Stimulated activated CD4-positive, alpha-beta T cell treated with anti-CD3 and anti-CD28 coated beads, Interleukin-15, amount 100 ng/mL, for 1 hour (primary cell): Measurements from ENCODE around the gene P2RY14.
"Not testable (repeated sequence)": the region's sequence is repeated elsewhere in the genome, so short reads cannot be mapped to it uniquely, and the experiment has no call there.

Experiments
- DNase-seq, 2 donors: peaks; one replicate each; pipeline ENCODE4 v3.0.0-alpha.2; 2020; ENCODE audit warnings: low read depth in 1 of 2, low spot score in 1 of 2

P2RY14 gene

DNA sequence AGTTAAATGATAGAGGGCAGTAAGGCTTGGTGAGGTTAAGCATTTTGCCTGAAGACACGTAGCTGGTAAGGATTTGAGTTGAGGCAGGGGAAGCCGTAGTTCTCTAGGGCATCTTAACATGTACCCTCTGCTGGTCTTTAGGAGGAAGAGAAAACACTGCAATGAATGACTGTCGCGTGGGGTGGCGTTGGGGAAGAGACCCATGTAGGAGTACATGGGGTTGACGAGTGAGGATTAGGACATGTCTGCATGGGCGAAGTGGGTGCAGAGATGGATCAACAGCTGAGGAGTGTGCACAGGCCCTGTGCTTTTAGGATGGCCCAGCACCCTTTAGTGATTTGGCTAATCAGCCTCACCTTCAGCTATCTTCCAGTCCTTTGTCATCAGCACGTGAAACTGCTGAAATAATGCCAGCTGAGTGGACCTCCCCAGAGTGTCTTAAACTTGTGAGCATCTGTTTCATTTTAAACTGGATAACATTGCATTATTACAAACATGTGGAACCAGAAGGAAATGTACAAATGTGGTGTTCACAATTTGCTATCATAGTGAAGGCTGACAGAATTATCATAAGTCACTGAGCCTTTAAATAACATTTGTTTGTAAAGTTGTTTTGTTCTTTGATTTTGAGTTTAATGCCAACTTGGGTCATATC is 15.3 kb downstream of the P2RY14 start:
- no peak for DNase-seq

DNA sequence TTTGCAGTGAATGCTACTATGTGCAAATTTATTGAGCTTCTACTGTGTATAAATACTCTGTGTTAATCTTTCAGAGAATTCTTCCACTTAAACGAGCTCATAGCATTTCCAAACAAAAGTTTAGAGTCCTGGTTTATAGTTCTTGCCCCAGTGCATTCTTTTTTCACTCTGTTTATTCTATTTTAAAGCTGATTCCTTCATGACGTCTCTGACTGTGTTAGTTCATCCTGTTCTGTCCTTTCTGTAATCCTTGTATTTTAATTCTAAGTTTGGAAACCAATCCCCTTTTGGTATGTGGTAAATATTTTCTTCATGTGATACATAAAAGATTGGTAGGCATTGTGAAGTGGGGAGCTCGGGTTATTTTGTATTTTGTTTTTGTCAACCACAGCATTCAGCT is 18.7 kb downstream of the P2RY14 start:
- DNase-seq, result no peak

DNA sequence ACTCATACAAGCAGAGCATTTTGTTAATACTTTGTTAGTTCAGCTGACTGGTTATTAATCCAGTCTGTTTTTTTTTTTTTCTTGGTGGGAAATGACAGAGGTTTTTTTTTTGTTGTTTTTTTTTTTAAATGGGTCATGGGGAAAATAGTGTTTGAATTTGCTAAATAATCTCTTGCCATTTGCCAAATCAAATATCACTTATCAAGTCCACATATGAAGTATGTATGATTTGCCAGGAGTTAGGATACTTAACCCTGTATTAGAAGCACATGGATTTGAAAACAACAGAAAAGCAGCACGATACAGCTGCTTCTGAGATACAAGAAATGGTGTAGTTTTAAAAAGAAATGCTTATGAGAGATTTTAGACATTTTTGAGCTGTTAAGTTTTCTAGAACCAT is 21.6 kb downstream of the P2RY14 start:
- DNase-seq, result no peak

DNA sequence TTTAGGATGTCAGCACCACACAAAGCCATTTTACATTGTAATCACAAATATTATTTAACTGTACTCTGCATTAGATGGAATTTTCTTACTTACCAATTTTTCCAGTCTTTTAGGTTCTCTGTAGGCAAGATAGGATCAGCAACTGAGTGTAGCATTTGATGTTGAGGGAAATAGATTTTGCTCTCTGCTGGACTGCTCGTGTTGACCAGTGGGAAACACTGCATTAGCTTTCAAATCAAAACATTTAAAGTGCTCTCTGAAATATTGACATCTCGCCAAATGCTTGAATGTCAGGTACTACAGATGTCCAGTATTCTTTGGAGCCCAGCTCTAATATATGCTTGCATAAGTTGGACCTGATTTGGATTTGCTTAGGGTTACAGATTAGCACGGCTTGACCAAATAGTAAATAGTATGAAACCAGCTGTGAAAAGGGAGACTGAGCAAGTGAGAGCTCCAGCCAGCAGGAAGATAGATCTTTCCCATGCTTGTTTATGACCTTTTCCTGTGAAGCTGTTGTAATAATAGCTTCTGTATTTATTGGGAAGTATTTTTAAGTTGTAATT is 29.5 kb downstream of the P2RY14 start:
- DNase-seq, result no peak

DNA sequence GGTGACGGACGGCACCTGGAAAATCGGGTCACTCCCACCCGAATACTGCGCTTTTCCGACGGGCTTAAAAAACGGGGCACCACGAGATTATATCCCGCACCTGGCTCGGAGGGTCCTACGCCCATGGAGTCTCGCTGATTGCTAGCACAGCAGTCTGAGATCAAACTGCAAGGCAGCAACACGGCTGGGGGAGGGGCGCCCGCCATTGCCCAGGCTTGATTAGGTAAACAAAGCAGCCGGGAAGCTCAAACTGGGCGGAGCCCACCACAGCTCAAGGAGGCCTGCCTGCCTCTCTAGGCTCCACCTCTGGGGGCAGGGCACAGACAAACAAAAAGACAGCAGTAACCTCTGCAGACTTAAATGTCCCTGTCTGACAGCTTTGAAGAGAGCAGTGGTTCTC is 36.3 kb downstream of the P2RY14 start:
- DNase-seq, result not testable (repeated sequence)

DNA sequence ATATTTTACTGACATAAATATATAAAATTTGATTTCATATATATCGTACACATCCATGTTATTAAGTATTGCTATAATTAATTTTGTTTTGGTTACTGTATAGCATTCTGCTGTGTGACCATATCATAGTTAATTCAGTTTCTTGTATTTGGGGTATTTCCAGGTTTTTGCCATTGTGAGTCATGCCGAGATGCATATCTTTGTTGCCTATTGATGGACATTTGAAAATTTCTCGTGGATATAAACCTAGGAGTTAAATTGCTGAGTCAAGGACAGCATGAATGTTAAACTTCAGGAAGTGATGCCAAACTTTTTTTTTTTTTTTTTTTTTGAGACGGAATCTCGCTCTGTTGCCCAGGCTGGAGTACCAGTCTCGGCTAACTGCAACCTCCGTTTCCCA is 41.6 kb downstream of the P2RY14 start:
- DNase-seq, result no peak

DNA sequence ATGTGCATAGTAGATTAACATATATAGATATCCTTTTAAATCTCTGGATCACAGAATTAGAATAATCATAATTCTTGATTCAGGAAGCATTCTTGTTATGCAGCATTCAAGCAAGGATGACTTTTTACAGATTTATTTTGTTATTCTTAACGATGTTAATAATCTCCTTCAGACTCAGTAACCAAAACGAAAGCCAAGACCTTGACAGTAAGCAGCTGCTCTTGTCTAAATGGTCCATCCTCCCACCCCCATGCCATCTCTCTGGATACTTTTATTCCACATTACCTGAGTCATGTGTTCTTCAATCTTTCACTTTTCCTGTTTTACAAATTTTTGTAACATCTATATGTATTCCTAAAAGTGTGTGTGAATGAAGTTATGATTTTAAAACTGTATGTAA is 42.0 kb downstream of the P2RY14 start:
- DNase-seq, result no peak

DNA sequence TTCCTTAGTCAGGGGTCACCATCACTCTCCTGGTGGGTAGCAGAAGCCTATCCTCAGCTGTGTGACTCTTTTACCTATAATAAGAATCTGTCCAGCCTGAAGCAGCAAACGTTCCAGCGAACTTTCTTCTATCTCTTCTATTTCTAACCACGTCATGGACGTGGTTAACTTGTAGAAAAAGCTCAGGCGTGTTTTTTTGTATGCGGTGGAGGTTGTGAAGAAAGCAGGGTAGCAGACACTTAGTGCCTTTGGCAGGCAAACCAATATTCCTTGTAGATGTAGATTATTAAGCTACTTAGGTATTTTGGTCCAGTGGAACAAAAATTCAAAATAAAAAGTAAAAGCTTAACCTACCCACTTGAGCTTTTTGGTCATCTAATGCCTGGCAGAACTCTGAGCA is 43.5 kb downstream of the P2RY14 start:
- DNase-seq, result no peak

DNA sequence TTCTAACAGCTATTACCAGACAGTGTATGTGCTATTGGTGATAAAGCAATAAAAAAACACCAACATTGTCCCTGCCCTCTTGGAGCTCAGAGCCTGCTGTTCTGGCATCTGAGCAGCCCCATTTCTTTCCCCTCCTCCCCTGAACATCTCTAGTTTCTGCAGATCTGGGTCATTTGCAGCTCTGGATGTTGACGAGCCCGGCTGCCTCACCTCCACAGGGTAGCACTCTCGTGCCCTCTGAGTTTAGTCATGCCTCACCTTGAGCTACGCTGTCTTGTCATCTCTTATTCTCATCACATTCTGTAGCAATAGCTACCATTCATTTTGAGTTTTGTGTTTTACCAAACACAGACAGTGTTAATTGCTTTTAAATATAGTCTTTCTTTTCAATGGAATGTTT is 45.4 kb downstream of the P2RY14 start:
- no peak for DNase-seq

DNA sequence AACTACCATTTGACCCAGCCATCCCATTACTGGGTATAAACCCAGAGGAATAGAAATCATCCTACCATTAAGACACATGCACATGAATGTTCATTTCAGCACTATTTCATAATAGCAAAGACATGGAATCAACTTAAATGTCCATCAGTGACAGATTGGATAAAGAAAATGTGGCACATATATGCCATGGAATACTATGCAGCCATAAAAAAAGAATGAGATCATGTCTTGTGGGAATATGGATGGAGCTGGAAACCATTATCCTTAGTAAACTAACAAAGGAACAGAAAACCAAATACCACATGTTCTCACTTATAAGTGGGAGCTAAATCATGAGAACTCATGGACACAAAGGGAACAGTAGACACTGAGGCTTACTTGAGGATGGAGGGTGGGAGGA is 45.9 kb downstream of the P2RY14 start:
- DNase-seq, result not testable (repeated sequence)

DNA sequence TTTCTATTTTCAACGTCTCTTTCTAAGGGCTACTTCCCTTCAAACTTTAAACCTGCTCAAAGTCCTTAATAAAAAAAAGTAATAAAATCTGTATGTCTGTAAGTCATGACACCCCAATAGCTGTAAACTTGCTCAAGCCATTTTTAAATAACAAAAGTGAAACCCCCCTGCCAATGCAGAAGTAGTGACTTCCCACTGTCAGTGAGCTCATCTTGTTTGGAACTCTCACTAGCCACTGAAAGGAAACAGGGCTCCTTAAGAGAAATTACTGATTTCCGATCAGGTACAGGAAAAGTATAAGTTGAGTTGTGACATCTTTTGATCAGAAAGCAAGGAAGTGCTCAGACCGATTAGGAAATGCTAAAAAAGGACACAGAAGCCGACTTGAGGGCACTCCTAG is 47.7 kb downstream of the P2RY14 start:
- no peak for DNase-seq

DNA sequence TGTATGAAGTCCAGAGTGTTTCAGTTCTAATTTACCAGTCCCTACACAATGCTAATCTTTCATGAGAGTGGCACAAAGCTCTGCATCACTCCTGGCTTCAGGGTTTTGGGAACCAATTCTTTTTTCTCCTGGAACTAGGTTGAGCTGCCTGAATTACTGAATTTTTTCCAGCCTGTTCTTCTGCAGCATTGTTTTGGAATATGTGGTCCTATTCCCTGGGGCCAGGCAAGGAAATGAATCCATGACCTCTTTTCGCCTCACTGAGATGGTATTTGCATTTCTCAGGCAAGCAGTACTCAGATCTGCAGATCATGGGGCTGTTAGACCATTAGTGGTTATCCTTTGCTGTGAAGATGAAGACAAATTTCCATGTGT is 49.7 kb downstream of the P2RY14 start:
- no peak for DNase-seq

DNA sequence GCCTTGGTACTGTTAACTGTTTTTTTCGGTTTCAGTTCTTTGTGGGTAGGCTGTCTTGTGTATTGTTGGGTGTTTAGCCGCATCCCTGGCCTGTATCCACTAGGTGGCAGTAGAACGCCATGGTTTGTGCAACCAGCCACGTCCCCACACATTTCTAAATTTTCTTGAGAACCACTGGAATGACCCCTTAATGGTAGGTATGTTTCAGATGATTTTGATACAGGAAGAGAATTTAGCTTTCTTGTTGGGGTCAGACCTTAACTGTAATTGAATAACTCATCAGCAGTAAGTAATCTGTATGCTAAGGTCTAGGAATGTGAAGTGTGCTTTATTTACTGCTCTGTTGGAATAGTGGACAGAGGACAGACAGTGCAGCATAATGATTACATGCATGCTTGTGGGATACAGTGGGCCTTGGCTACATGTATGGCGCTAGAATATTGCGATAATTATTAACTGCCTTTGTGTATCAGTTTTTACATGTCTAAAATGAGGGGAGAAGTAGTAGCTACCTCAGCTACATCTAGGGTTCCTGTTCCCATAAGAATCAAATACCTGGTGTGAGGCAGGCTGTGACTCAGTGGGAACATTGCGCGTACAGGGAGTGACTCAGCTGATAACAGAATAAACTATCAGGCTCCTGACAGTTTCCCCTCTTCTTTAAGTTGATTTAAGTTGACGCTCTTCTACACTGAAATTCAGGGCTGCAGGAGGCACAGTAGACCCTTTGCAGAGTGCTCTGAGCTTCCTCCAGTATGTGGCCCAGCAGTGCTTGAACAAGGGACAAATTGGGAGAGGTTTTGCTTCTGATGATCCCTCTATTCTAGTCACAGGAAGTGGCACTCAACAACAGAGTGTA is 50.3 kb downstream of the P2RY14 start:
- peak; percentile 50 to 57 for DNase-seq

DNA sequence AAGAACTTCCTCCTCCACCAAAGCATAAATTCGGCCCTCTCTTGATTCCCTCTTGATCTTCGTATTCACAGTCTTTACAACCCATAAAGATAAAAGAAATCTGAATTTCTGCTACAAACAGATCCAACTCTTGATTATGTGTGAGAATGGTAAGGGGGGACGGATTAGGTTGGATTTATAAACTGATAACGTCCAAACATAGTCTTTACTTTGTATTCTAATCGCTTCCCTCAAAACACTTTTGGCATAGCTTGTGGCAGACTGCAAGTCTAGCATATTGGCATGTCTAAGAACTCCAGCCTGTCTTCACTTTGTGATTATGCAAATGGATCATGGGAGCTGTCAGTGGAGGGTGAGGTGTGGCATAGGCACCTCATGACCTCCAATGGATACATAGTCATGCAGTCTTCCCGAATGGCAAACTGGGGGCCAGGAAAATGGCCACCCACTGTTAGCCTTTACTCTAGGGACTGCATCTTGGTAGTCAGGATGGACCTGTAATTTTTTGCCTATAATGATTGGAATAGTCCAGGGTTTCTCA is 51.0 kb downstream of the P2RY14 start:
- DNase-seq, result no peak

DNA sequence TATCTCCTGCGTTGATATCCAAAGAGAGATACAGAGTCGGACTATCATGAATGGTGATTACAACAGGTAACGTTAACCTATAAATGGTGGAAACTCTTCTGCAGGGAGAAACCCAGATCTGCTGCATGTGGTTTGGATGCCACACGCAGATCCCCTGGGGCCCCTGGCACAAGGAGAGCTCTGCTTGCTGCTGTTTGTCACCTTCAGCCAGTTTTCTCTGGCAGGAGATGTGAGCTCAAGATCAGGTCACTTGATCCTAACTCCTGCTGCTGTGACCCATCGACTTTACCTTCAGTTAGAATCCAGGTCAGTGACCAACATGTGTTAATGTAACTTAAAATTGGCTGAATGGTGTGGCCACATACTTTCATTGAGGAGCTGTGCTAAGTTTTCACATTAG is 51.5 kb downstream of the P2RY14 start:
- DNase-seq, result no peak

DNA sequence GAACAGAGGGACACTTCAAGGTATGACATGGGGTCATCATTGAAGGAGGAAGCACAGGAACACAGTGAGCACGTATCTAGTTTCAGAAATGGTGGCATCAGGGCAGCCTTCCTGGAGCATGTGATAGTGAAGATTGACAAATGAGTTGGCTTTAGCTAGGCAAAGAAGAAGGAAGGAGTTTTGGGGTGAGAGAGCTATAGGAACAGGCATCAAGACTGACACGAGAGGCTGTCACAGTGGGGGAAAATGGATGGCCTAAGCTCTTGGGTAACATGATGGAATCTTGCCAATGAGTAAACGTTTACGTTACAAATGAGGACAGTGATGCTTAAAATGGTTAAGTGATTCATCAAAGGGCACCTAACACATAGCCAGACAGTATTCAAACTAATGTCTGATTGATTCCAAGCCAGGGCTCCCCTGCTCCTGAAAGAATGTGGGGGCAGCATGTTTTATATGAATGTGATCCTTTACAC is 52.2 kb downstream of the P2RY14 start:
- no peak for DNase-seq

DNA sequence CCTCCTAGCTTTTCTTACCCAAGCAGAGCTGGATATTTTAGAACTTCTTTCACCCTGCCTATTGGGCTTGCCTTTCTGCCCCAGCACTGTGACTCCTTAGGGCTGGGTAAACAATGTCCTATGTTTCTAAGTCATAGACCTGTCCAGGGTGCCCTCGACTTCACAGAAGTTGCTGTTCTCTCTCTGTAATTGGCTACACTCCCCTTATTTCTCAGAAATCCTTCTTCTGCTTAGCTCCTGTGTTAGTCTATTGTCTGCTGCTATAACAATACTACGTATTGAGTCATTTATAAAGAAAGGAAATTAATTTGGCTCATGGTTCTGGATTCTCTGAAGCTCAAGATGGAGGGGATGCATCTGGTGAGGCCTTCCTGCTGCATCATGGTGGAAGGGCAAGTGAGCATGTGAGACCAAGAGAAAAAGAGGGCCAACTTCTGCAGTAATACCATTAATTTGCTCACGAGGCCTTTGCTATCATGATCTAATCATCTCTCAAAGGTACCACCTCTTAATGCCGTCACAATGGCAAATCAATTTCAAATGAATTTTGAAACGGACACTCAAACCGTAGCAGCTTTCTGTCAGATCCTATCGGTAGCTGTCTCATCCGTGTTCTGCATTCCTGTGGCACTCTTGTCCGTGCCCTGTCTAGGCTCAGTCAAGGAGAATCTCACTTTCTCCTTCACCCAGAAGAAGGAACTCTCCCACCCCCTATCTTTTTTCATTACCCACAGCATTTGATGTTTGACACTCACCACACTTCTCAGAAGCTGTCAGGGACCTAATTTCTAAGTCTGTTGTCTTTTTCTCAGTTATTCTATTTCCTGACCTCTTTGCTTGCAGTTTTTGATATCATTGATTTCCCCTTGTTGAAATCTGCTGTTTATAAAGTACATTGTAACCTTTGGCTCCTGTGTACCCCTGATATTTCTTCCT is 53.0 kb downstream of the P2RY14 start:
- no peak for DNase-seq

DNA sequence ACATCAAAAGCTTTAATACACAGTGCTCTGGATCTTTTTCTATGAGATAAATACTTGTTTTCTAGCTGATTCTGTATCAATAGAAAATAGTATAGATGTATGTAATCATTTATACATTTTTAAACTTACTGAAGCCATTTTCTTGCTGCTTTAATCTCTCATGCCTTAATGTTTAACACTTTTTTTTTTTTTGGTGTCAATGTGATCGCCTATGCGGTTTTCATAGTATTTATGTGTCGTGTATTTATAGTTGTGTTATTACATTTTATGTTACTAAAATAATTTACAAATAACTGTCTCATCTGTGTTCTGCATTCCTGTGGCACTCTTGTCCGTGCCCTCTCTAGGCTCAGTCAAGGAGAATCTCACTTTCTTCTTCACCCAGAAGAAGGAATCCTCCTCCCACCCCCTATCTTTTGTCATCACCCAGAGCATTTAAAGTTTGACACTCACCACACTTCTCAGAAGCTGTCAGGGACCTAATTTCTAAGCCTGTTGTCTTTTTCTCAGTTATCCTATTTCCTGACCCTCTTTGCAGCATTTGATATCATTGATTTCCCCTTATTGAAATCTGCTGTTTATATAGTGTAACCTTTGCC is 54.0 kb downstream of the P2RY14 start:
- no peak for DNase-seq

DNA sequence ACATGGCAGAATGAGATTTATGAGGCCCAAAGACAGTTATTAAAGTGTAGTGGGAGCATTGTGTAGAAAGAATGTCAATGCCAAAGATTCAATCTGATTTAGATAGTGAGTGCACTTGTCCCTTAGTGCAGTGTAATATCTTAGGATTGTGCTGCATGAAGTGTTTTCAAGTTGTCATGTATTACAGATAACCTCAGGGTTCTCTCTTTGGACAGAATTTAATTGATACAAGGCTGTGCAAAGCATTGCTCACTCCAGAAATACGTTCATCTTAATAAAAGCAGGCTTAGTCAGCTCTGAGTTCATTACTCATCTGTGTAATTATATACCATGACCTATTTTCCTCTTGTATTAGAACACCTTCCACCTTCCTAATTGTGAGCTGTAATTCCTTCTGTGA is 59.3 kb downstream of the P2RY14 start:
- DNase-seq, result no peak

DNA sequence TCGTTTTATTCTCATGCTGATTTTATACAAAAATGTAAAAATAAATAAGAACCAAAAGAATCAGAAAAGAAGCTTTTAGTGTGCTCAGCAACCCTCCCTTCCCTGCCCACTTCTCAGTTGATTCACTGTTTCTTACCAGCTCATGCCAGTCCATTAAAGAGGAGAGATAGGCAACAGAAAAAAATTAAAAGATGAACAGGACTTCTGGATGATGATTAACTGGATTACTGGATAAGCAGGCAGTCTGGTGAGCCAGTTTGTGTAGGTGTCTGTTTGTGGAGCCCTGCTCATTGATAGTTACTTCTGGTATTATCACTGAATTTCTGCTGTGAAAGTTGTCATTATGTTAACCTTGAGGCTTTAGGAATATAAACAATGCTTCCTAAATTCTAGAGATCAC is 60.2 kb downstream of the P2RY14 start:
- DNase-seq, result no peak
